GM21423 (cell line): ENCODE data around the gene SMARCD3.

Source experiments
- ATAC-seq: cut with Tn5 transposase; IDR thresholded peaks from one replicate; pipeline ENCODE4 v1.9.1; 2021; ENCODE audit warnings: mild to moderate bottlenecking, moderate library complexity; ENCODE audit not compliant: unreplicated experiment

The SMARCD3 gene

GRCh38 chr7:151211155-151211772 lies 37.2 kb downstream of the SMARCD3 start:
- no peak for ATAC-seq

- ATAC-seq: no peak
These were observed 38.2 kb downstream of the SMARCD3 start, which contains the start of gene H2BK1 for GRCh38 chr7:151210087-151210854. H2BK1 (minus strand) TSS chr7:151210488; CDS start chr7:151210318, 170 bp downstream.

- ATAC-seq: no peak
These were observed 38.9 kb downstream of the SMARCD3 start for GRCh38 chr7:151209588-151209987.

GRCh38 chr7:151208253-151208862 lies 40.1 kb downstream of the SMARCD3 start:
- ATAC-seq: no peak

GRCh38 chr7:151207804-151208203 lies 40.7 kb downstream of the SMARCD3 start:
- ATAC-seq: no peak

GRCh38 chr7:151207315-151207714 lies 41.2 kb downstream of the SMARCD3 start:
- ATAC-seq: no peak

- ATAC-seq: no peak
These were observed 41.6 kb downstream of the SMARCD3 start for GRCh38 chr7:151206914-151207313.

GRCh38 chr7:151205730-151206129 lies 42.8 kb downstream of the SMARCD3 start:
- no peak for ATAC-seq

- ATAC-seq: no peak
These were observed 44.0 kb downstream of the SMARCD3 start for GRCh38 chr7:151204383-151205032.

- no peak for ATAC-seq
These were observed 45.7 kb downstream of the SMARCD3 start for GRCh38 chr7:151202836-151203235.

GRCh38 chr7:151201751-151202150 lies 46.7 kb downstream of the SMARCD3 start:
- ATAC-seq: no peak

GRCh38 chr7:151201344-151201743 lies 47.1 kb downstream of the SMARCD3 start:
- no peak for ATAC-seq

- no peak for ATAC-seq
These were observed 49.3 kb downstream of the SMARCD3 start for GRCh38 chr7:151198945-151199848.

- ATAC-seq: no peak
These were observed 50.6 kb downstream of the SMARCD3 start for GRCh38 chr7:151197932-151198331.

GRCh38 chr7:151195616-151196450 lies 52.7 kb downstream of the SMARCD3 start:
- no peak for ATAC-seq

- no peak for ATAC-seq
These were observed 54.3 kb downstream of the SMARCD3 start for GRCh38 chr7:151194188-151194587.

- no peak for ATAC-seq
These were observed 55.1 kb downstream of the SMARCD3 start for GRCh38 chr7:151193203-151193978.

- no peak for ATAC-seq
These were observed 56.4 kb downstream of the SMARCD3 start for GRCh38 chr7:151192002-151192539.
